Neural progenitor cell (in vitro differentiated cells): ENCODE results near the gene LILRA6.

Source experiments
- EZH2 ChIP-seq: fragments of 200-600 bp; sonication (generic); IDR thresholded peaks from 2 replicates; pipeline ENCODE4 v1.6.1; 2017; ENCODE audit warnings: antibody characterized with exemption, mild to moderate bottlenecking, moderate library complexity
- TF ChIP-seq, protein P1 (sequence below): fragments of 200-600 bp; sonication (generic); IDR thresholded peaks from 2 replicates; pipeline ENCODE4 v1.5.1; 2017; ENCODE audit warnings: antibody characterized with exemption, mild to moderate bottlenecking

DNA sequence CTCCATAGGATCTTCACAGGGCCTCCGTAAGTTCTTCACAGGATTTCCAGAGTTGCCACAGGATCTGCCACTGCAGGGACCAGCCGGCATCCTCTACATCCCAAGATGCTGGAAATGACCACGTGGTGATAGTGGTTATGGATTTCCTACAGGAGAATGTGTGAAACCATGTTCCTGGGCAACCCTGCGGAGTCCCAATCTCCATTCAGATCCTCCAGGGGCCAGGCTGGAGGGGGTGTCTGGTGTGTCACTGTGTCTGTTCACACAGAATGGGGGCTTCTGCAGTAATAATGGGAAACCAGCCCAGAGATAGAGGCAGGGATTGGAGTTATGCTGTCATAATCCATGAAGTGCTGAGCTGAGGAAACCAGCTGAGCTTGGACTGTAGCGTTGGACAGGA lies 8.6 kb downstream of the LILRA6 start:
- TF ChIP-seq, protein P1, sequence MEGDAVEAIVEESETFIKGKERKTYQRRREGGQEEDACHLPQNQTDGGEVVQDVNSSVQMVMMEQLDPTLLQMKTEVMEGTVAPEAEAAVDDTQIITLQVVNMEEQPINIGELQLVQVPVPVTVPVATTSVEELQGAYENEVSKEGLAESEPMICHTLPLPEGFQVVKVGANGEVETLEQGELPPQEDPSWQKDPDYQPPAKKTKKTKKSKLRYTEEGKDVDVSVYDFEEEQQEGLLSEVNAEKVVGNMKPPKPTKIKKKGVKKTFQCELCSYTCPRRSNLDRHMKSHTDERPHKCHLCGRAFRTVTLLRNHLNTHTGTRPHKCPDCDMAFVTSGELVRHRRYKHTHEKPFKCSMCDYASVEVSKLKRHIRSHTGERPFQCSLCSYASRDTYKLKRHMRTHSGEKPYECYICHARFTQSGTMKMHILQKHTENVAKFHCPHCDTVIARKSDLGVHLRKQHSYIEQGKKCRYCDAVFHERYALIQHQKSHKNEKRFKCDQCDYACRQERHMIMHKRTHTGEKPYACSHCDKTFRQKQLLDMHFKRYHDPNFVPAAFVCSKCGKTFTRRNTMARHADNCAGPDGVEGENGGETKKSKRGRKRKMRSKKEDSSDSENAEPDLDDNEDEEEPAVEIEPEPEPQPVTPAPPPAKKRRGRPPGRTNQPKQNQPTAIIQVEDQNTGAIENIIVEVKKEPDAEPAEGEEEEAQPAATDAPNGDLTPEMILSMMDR, result no peak
- TF ChIP-seq EZH2, result no peak
